GM21447 (cell line): ENCODE results near the gene DNM1.
"Not testable (repeated sequence)": the region's sequence is repeated elsewhere in the genome, so short reads cannot be mapped to it uniquely, and the experiment has no call there.

Source experiments
- ATAC-seq: cut with Tn5 transposase; IDR thresholded peaks from one replicate; pipeline ENCODE4 v1.9.1; 2021; ENCODE audit not compliant: unreplicated experiment

The DNM1 gene

DNA sequence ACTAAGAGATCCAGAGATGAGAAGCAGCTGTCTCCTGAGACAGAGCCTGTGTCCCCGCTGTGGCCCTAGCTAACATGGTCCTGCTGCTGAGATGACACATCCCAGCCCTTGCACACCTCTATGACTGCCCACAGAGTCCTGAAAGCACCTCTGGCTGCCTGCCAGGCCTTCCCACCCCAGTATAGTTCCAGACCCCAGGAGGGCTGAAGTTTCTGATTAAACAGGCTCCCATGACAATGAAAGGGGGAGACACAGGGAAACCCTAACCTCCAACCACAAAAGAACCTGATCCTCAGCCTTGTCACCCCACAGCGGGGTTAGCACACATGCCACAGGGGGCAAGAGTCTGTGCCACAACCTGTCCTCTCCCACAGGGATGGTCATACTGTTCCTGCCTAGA lies 27.5 kb upstream of the DNM1 start:
- ATAC-seq = no peak

DNA sequence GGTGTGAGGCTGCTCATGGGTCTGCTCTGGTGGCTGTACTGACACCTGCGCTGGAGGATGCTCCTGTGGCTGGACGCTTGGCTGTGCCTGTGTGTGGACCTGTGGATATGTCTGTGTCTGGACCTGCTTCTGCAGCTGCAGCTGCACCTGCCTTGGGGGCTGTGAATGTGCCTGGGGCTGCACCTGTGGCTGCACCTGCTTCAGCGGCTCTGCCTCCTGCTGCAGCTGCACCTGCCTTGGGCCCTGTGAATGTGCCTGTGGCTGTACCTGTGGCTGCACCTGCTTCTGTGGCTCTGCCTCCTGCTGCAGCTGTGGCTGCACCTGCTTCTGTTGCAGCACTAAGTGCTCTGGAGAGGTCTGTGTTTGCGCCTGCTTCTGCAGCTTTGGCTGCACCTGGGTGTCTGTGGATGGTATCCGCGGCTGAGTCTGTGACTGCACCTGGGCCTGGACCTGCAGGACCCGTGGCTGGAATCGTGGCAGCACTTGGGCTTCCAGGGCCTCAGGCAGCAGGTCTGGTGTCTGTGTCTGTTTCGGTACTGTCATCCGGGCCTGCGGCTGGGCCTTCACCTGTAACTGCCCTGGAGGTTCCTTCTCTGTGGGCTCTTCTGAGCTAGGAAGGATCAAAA lies 24.3 kb upstream of the DNM1 start:
- no peak for ATAC-seq

DNA sequence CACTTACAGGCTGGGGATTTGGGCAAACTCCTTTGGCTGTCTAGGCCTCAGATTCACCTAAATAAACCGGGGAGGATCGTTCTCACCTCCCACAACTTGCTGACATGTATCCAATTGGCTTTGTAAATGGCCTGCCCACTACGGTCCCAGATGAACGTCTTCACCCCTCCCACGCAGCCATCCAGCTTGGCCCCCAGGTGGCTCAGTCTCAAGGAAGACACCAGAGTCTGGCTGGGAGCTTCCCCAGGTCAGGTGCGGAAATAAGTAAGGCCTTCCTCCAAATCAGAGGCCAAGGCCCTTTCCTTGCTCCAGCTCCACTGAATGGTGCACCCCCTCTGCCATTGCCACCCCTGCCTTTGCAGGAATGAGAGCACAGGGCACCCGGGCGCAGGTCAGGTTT lies 23.2 kb upstream of the DNM1 start:
- no peak for ATAC-seq

DNA sequence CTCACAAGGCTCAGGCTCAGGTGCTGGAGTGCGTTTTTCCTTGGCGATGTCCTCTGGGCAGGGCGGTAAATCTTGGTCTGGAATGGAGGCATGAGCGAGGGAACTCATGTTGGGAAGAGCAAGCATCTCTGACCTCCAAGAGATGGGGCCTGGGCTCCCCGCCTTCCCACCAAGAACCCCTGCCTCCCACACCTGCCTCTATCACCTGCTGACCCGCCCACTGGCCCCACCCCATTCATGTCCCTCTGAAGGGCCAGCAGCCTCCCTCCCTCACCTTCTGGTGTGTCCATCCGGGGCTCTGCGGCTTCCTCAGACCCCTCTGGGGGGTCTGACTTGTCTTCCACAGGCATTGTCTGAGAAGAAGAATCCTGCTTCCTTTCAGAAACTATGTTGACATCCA lies 22.7 kb upstream of the DNM1 start:
- no peak for ATAC-seq

DNA sequence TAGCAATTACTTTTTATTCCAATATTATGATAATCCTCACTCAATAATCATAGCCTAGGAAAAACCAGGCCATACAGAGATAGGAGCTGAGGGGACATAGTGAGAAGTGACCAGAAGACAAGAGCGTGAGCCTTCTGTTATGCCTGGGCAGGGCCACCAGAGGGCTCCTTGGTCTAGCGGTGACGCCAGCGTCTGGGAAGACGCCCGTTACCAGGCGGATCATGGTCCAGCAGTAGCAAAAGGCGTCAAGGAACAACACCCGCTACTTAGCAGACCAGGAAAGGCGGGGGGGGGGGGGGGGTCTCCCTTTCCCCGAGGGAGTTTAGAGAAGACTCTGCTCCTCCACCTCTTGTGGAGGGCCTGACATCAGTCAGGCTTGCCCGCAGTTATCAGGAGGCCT lies 21.7 kb upstream of the DNM1 start:
- not testable (repeated sequence) for ATAC-seq

DNA sequence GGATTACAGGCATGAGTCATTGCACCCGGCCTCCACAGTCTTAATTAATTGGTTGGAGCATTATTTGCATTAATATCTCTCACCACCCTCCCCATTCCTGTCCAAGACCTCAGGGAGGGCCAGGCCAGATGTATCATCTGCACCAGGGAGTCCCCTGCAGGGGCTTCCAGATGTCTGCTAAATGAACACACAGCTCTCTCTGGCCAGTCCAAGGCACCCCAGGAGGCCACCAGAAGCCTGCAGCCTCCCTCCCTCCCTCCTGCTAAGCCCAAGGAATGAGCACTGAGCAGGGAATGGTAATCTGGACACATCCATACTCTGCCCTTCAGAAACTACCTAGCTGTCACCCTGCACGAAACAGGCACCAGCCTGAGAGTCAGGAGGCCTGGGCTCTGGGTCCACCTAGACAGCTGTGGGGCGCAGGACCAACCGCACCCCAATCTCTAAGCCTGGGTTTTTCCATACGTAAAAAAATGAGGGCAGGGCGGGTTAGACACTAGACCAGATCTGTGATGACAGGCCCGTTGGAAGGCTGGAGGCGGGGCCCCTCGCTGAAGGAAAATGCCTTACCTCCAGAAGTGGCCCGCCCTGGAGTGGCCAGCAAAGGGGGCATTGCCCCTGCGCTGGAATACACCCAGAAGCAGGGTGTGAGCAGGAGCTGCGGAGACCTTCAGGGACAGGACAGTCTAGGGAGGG lies 20.1 kb upstream of the DNM1 start:
- no peak for ATAC-seq

DNA sequence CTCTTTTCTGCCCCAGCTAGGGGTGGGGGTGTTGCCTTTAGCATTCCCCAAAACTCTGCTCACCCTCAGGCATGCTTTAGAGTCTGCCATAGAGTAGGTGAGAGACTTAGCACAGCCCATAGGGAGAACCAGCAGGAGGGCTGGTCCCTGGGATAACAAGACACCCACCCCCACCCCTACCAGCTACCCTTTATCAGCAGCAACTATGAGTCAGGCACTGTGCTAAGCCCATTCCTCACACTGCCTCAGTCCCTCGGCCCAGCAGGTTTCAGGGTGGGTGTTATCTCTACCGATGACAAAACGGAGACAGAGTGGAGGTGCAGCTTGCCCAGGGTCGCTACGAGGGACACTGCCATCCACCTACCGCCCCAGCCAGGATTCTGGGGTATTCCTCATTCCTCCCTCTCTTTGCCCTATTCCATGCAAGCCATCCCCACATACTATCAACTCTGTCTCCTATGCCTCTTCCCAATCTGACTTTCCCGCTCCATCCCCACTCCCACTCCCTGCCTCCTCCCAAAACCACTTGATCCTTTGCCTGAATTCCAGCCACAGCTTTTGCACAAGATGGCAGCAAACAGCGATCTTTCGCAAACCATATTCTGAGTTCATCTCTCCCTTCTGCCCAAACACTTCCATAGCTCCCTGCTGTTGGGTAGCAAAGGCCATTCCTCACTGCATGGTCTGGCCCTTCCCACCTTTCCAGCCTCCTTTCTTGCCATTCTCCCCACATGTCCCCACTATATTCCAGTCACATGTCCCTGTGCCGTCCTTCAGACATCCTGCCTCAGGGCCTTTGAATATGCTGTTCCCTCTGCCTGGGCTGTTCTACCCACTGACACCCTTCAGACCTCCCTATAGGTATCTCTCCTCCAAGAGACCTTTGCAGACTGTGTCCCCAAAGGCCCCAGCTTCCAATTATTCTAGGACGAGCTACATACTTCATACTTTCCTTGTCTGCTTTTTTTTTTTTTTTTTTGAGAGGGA lies 16.9 kb upstream of the DNM1 start:
- ATAC-seq = no peak

DNA sequence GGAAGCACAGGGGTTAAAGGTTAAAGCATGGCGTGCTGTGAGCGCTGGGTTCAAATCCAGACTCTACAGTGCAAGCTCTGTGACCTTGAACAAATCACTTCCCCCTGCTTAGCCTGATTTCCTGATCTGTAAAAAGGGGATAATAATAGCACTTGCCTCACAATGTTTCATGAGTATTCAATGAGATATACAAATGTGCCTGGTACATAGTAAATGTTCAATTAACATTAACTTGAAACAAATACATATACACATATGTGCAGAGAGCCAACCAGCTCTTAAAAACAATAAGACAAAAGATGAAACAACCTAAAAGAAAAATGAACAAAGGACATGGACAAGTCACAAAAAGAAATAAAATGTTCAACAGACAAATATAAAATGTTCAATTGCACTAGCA lies 15.8 kb upstream of the DNM1 start:
- ATAC-seq = no peak

DNA sequence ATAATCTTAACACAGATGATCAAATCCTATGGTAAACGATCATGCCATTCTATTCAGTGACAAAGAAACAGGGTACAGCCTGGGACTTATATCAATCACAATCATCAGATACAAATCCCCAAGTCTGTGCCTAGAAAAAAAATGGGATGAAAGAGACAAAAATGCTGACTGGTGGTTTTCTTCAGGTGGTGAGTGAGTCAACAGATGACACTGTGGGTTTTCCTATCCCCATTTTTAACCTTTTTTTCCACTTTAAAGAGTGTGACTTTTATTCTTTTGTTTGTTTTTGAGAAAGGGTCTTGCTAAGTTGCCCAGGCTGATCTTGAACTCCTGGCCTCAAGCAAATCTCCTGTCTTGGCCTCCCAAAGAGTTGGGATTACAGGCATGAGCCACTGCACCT lies 15.0 kb upstream of the DNM1 start:
- ATAC-seq = no peak

DNA sequence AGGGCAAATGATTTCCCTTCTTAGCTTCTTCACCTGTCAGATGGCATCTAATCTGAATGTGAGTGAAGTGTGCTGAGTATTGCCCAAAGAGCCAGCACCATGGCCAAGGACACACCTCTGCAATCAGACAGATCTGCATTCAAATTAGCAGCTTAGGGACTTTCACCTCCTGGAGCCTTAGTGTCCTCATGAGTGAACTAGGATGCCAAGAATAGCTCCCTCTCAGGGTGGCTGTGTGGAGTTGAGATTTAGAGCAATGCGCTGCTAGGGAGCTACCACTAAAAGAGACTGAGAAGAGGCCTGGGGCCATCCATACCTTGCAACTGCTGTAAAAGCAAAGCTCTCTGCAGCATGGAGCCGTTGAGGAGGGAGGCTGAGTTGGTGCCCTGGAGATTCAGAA lies 13.2 kb upstream of the DNM1 start:
- ATAC-seq = no peak

DNA sequence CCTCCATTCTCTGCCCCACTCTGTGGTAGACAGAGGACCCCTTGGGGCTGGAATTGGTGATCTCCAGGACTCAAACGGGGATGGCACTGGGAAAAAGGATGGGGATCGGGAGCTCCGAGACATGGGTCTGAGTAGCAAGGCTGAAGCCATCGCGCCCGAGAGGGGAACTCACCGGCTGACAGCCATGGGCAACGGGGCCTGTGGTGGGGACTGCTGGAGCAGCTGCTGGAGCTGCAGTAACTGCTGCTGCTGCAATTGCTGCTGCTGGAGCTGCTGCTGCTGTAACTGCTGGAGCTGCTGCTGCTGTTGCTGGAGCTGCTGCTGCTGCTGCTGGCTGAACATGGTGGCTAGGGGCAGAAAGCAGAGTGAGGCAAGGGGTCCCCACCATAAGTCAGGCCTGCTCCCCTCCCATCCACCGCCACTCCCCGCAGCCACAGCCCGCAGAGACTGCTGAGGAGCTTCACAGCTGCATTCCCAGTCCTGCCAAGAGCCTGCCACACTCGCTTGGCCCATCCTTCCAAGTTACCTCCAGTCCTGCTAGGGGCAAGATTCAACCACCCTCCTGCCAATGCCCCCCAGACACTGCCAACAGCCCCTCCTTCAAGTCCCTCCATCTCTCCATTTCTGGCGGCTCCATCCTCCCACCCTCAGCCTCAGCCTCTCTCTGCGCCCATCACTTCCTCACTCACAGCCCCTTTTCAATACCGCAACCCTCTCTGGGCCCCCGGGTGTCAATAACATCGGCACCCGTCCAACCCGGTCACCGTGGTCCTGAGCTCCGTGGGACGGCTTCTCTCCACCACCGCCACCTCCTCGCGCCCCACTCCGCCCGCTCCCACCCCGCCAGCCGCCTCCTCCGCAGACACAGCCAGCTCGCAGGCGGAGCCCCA lies 12.4 kb upstream of the DNM1 start:
- ATAC-seq = peak; percentile 18

DNA sequence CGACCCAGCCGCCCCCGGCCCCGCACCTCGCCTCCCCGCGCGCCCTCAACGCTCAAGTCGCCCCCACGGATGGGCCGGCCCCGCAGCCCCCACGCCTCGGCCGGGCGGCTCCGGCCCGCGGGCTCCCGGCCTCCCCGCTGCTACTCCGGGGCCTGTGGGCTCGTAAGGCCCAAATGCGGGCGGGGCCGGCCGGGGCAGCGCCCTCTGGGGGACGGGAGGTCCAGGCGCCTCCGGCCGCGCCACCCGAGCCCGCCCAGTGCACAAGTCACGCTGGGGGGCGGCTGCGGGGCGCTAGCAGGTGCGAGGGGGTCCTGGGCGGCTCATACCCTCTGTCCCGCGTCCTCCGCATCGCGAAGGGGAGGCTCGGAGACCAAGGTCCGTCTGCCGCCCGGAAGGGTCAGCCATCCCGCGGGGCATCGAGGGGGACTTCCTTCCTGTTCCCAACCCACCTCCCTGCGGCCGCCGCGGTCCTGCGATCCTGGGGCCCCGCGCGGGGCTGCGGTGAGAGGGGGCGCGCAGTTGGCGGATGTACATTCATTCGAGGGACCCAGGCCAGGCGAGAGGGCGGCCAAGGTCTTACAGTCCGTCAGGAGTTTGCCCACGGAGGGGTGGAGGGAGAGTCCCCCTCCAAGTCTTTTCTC lies 11.7 kb upstream of the DNM1 start, which contains the start of gene CIZ1:
TSS of gene CIZ1 (minus strand) at position 167 of the 641 bp plus-strand sequence. CDS start 715 bp downstream, outside the sequence.
- ATAC-seq = peak; percentile 62

DNA sequence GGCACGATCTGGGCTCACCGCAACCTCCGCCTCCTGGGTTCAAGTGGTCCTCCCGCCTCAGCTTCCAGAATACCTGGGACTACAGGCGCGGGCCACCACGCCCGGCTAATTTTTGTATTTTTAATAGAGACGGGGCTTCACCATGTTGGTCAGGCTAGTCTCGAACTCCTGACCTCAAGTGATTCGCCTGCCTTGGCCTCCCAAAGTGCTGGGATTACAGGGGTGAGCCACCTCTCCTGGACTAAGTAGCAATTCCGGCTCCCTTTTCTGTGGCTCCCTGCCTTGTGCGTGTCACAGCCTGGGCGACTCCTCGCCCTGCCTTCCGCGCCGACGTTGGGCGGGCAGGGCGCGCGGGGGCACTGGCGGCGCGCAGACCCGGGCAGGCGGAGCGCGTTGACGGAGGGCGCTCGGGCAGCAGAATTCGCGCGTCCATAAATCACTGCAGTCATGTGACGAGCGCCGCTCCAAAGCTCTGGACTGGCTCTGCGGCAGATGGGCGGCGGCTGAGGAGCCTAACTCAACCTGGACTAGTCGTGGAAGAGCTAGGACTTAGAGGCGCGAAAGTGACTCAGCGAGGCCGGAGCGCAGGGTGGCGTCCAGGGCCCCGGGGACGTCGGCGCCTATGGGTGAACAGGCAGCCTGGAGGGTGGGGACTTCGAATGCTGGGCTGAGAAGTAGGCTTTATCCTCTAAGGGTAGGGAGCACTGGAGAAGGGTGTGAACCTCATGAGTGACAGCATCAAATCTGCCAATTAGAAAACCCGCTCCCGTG lies 10.4 kb upstream of the DNM1 start:
- no peak for ATAC-seq

DNA sequence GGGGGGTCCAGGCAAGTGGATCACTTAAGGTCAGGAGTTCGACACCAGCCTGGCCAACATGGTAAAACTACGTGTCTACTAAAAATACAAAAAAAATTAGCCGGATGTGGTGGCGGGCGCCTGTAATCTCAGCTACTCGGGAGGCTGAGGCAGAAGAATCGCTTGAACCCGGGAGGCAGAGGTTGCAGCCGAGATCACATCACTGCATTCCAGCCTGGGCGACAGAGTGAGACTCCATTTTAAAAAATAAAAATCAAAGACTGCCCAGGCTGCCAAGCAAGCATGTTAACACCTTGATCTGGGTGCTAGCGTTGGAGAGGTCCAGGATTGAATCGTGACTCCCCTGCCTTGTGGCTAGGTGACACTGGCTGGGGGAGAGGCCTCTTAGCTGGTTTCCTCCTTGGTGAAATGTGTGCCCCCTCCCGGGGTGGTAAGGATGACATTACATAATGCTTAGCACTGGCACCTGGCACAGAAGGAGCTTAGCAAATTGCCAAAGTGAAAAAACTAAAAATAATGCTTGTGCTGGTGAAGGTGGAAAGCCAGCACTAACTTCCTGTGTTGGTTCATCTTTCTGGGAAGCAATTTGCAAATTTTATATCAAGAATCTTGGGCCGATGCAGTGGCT lies 9.6 kb upstream of the DNM1 start:
- no peak for ATAC-seq

DNA sequence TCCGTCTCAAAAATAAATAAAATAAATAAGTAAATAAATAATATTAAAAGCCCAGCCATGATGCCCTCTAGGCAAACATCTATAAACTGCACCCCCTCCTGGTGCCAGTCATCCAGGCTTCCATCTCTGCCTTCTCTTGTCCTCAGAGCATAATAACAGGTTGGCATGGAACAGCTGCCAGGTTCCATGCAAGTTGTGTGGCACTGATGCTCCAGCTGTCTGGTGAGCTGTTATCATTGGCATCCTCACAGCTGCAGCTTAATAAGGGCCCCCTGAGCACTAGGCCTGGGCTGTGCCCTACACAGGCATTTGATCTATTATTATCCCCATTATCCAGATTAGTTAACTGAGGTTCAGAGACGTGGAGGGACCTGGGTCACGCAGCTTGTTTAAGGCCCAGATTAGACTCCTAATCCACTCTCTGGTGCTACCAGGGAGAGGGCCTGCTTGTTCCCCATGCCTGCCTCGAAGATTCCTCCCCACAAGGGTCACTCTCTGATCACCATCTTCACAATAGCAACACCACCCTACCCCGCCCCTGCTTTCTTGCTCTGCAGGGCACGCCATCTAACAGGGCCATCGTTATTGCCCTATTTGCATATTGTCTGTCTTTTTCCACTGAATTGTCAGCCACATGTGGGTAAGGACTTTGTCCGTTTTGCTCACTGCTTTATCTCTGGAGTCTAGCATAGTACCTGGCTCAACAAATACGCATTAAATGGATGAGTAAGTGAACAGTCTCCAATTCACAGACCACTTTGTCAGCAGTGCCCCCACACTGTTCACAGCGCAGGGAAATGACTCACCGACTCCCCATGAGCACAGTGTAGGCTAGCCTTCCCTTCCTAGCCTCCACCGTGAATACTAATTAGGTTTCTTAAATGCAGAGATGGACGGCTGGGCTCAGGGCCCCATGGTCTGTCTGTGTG lies 1.5 kb upstream of the DNM1 start:
- no peak for ATAC-seq

DNA sequence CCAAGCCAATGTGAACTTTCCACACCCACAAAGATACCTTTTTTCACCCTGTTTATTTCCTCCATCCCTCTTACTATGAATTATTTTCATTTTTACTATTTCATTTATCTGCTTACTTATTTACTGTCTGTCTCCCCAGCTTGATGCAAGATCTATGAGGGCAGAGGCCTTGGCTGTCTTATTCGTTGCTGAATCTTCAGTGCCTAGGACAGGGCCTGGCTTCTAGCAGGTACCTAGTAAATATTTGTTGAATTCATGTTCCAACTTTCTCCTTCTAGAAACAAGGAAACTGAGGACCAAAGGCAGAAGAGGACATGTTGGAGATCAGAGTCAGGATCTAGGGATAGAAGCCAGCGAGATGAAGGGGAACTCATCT lies 543 bp upstream of the DNM1 start:
- no peak for ATAC-seq

DNA sequence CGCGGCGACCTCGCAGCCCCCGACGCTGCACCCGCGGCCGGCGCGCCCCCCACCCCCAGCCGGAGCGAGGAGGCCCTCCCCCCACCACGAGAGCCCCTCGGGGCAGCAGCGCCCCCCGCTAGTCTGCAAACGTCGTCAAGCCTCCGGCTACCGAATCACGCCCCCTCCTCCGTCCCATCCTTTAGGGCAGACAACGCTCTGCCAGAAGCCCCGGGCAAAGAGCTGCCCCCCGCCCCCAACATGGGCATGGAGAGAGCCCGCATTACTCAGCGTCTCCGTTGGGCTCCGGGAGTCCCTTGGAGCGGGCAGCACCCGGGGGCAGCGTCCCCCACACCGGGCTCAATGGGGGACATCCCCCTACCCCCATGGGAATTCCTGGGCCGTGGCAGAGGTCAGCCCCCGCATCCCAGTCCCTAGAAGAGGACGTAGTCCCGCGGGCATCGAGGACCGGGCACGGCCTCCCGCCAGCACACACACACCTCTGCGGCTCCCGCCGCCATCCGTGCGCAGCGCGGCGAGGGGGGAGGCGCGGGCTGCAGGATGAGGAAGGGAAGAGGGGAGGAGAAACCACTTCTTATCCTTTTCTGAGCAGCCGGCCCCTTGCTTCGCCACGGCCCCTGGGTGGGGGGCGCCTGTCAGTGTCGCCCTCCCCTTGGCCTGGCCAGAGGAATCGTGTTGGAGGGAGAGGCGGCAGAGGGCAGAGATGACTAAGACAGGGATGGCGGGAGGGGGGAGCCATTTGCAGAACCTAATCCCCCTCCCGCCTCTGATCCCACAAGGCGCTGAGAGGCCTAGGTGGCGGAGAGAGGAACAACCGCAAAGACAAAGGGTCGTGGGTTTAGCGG lies 750 bp downstream of the DNM1 start:
- ATAC-seq = no peak
